Fibroblast of peridontal ligament (primary cell): ENCODE results near the gene OSBP2.

Experiments
- DNase-seq: peaks from one replicate; pipeline ENCODE4 v3.0.0-alpha.2; 2010; ENCODE audit errors: extremely low read depth

Gene OSBP2, protein sequence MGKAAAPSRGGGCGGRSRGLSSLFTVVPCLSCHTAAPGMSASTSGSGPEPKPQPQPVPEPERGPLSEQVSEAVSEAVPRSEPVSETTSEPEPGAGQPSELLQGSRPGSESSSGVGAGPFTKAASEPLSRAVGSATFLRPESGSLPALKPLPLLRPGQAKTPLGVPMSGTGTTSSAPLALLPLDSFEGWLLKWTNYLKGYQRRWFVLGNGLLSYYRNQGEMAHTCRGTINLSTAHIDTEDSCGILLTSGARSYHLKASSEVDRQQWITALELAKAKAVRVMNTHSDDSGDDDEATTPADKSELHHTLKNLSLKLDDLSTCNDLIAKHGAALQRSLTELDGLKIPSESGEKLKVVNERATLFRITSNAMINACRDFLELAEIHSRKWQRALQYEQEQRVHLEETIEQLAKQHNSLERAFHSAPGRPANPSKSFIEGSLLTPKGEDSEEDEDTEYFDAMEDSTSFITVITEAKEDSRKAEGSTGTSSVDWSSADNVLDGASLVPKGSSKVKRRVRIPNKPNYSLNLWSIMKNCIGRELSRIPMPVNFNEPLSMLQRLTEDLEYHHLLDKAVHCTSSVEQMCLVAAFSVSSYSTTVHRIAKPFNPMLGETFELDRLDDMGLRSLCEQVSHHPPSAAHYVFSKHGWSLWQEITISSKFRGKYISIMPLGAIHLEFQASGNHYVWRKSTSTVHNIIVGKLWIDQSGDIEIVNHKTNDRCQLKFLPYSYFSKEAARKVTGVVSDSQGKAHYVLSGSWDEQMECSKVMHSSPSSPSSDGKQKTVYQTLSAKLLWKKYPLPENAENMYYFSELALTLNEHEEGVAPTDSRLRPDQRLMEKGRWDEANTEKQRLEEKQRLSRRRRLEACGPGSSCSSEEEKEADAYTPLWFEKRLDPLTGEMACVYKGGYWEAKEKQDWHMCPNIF

DNA sequence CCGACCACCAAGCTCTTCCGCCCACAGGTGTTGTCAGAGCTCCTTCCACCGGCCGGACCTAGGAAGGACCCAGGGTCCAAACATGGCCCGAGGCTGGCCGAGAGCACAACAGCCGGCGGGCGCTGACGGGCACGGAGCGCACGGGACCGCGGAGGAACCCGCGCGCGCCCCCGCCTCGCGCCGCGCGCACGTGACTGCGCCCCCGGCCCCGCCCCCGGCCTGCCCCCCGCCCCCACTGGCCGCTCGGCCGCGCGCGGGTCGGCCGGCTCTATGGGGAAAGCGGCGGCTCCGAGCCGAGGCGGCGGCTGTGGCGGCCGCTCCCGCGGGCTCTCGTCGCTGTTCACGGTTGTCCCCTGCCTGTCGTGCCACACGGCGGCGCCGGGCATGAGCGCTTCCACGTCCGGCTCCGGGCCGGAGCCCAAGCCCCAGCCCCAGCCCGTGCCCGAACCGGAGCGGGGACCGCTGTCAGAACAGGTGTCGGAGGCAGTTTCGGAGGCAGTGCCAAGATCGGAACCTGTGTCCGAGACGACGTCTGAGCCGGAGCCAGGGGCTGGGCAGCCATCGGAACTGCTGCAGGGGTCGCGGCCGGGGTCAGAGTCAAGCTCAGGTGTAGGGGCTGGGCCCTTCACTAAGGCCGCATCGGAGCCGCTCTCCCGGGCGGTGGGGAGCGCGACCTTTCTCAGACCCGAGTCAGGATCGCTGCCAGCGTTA lies at the start of gene OSBP2:
TSS of gene OSBP2 (plus strand) at position 235 of the 711 bp plus-strand sequence. CDS start at position 271, 36 bp downstream.
- DNase-seq = no peak

DNA sequence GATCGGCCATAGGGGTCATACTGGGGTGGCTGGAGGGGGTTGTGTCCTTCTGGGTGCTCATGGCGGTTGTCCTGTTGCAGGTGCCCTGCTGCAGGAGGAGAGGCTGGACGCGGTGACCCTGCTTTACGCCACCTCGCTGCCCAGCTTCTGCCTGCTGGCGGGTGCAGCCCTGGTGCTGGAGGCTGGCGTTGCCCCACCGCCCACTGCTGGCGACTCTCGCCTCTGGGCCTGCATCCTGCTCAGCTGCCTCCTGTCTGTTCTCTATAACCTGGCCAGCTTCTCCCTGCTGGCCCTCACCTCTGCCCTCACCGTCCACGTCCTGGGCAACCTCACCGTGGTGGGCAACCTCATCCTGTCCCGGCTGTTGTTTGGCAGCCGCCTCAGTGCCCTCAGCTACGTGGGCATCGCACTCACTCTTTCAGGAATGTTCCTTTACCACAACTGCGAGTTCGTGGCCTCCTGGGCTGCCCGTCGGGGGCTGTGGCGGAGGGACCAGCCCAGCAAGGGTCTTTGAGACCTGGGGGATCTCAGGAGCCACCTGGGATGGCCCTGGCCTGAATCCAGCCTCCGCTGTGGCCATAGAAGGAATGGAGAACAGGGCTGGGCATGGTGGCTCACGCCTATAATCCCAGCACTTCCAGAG lies 48.0 kb upstream of the OSBP2 start:
- no peak for DNase-seq

DNA sequence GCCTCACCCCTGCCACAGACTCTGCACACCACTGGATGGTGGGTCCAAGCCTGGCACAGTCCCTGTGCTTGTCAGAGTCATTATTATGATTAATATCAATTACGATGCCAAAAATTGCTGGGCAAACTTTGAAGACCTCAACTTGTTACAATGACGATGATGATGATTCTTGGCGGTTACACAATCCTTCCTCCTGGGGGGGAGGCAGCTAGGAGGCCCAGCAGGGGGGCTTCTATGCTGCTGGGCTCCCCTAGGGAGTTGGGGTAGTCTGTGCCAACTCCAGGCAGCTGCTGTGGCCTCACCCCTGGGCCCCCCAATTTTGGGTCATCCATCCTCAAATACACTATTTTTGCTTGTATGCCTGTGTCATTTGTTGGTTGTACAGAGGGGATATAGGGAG lies 47.1 kb upstream of the OSBP2 start:
- no peak for DNase-seq

DNA sequence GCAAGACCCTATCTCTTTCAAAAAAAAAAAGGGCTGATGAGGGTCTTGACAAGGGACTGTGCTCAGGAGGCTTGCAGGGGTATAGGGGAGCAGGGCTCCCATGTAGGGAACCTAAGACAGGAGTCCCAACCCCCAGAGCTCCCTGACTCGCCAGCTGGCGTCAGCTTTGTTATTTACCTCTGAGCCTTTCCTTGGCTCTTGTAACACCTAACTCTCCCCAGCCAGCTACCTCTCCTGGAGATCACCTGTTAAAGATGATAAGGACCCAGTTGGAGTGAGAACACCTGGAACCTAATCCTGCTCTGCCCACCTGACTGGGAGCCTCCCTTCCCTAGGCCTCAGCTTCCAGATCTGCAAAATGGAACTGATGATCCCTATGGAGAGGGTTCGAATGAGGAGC lies 45.8 kb upstream of the OSBP2 start:
- DNase-seq = no peak

DNA sequence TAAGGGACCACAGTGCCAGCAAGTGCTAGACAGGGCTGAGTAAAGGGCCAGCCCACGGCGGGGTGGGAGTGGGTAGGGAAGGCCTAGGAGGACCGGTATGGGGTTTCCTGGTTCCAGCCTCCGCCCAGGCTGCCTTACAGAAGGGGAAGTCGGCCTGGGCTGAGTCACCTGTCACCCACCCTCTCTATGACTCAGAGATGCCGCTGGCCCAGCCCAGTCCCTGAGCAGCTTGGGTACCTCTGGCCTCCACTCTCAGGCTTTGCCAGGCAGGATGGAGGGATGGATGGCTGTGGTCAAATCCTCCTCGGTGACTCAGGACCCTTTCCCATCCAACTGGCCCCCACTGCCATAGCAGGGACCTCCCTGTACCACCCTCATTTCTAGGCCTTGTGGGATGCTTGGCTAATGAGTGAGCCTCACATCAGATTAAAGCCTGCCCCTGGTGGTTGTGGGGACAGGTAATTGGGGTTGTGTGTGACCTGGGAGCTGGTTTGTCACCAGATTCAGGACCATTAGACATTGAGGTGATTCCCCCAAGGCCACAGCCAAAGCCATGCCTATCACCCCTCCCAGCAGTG lies 45.2 kb upstream of the OSBP2 start:
- peak; percentile 64 for DNase-seq

DNA sequence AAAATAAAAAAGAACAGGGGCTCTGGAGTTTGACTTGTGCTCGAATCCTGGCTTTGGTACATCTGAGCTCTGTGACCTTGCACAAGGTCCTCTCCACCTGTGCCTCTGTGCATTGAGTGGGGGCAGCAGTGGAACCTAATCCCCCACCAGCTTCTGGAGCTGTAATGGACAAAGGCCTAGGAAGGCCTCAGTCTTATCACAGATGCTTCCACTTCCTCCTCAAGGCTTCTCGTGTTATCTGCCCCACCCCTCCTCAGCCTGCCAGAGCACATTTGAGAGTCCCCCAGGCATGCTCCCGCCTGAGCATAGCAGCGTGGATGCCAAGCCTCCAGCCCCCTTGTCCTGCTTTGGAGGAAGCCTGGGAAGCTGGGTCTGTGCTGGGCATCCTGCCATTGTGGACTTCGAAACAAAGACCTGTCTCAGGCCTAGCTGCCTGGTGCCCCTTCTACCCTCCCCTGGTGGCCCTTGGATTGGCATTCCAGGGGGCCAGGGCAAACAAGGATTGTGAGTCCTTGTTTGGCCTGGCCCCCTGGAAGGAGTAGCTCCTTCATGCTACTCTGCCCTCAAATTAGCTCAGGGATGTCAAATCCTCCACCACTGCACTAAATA lies 44.1 kb upstream of the OSBP2 start:
- DNase-seq = no peak

DNA sequence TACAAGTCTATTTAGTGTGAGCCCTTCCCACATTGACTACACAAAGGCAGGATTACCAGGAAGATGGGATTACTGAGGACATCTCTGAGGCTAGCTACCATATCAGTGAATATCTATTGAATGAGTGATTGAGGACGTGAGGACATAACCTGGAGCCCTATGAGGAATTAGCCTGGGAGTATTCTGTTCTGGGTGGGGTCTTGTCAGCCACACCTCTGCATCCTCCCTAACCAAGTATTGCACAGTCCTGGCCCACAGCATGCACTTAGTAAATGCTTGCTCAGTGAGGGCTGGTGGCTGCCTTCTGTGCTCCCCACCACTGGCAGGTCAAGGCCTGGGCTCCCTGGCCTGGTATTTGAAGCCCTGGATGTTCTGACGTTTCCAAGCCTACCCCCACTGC lies 41.8 kb upstream of the OSBP2 start:
- DNase-seq = no peak

DNA sequence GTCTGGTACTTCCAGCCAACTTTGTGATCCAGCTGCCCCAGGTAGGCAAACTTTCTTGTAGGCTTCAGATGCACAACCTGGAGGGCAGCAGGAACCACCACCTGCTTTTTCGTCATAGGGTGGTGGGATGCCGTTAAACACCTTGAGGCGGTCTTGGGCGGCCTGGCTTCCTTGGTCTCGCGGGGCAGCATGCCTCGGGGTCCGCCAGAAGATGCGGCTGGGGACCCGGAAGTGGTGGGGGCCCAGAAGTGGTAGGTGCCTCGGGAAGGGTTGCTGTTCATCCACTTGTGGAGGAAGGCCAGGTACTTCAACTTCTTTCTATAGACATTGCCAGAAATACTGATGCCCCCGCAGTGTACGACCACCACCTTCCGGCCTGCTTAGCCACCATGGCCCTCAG lies 40.3 kb upstream of the OSBP2 start:
- DNase-seq = no peak

DNA sequence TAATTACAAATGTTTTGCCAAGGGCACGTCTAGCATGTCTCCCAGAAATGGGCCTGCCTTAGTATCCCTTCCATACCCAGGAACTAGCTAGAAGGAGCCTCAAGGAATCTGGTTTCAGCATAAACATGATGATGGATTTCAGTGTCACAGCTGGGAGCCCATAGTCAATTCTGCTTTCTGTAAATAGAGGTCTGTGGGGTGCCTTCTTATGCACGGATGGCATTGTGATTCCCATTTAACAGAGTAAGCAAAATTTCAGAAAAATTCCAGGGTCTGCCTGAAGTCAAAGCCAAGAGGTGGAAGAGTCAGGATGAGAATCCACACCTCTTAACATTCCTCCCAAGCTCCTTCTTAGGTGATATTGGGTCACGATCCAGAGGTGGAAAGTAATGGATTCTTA lies 39.1 kb upstream of the OSBP2 start:
- DNase-seq = no peak

DNA sequence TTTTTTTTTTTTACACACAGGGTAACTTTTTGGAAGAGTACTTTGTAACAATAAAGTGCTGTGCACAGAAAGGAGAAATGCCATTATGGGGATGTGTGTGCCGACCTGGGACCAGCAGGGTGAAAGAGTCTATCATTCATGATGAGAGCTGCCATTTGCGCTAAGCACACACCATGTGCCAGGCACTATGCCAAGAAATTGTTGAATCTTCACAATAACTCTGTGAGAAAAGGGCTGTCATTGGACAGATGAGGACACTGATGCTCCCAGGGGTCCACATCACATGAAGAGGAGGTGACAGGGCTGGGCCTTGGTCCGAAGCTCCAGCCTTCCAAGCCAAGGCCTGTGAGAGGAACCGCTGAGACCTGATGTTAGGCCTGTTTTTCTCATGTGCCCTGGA lies 32.6 kb upstream of the OSBP2 start:
- no peak for DNase-seq

DNA sequence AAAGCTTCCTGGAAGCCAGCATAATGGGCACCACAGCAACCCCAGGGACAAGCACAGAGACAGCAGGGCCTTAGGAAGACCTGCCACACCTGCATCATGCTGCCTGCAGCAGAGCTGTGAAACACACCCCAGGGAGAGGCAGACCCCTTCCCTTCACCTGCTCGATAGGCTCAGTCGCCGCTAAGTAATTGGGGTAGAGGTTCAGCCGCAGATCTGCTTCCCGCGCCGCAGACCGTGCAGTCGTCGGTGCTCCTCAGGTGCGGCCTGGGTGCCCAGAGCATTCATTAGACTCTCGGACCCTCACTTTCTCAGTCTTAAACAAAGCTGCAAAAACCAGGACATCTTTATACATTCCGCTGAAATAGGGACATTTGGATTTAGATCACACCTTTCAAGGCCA lies 29.9 kb upstream of the OSBP2 start:
- DNase-seq = no peak

DNA sequence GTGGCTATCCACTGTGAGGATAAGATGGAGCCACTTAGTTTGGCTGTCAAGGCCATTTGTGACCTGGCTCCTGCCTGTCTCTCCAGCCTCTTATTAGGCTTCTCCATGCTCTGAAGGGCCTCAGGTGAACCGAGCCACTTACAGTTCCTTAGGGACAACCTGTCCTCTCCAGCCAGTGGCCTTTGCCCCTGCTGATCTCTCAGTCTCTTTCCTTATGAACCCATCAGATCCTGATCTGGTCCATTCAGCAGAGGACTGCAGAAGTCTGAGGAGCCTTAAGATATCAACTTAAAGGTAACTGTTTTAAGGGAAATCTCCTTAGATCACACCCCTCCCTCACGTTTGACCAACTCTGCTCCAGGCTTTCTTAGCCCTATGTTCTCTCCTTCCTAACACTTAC lies 29.4 kb upstream of the OSBP2 start:
- DNase-seq = no peak

DNA sequence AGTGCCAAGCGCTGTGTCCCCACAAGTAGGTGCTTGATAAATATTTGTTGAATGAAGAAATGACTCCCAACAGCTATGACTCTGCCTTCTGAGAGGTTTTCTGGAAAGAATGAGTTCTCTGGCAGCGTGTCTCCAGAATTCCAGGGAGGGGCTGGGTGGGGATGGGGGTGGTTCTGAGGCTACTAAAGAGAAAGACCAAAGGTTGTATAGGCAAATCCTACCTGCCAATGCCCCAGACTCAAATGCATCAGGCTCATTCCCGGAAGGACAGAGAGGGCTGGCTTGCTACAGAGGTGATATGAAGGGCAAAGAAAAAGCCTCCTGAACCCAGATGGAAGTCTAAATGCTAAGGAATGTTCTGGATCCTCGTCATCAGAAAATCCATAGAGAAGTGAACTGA lies 28.9 kb upstream of the OSBP2 start:
- no peak for DNase-seq

DNA sequence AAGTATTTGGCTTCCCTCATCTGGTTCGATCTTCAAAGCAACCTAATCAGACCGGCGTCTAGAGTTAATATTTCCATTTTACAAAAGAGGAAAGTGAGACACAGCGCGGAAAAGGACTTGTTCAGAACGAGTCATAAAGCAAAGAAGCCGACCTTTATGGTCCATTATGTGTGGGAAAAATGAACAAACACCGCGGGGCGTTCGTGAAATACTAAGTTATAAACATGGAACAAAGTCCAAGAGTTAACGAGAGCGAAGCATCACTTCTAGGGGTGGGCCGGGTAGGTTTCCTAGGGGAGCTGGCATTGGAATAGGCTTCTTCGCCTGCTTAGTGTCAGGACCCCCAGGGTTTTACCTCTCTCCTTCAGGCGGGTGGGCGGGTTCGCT lies 27.6 kb upstream of the OSBP2 start:
- peak; percentile 23 for DNase-seq

DNA sequence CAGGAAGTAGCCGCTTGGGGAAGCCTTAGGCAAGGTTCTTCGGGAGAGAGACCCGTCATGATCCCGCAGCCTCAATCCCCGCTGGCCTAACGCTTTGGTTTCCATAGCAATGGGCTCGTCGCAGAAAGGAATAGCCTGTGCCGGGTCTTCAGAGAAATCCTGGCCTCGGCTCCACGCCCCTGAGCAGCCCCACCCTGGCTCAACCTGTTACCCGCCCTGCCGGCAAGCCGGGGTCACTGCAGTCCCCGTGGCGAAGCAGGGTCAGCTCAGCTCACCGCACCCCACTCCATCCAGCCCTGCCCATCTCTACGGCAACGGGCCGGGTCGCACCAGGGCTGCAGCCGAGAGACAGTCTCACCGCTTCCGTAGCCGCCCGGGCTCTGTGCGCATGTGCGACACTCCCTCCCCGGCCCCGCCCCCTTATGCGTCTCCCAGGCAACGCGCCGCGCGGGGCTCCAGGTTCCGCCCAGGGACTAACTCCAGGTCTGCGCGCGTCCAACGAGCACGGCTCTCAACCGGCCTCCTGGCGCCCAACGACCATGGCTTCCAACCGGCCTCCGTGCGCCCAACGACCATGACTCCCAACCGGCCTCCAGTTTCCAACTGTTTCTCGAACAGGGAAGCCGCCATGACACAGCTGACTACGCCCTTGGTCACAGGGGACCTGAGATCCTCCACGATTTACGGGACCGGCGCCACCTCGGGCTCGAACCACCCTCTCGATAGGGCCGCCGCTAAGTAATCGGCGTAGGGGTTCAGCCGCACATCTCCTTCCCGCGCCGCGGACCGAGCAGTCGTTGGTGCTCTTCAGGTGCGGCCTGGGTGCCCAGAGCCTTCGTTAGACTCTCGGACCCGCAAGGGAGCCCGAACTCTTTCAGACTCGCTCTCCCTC lies 26.9 kb upstream of the OSBP2 start, which contains the start of gene DUSP18:
TSS of gene DUSP18 (minus strand) at position 382 of the 892 bp plus-strand sequence. CDS start 3,872 bp downstream, outside the sequence.
- peak; percentile 85 for DNase-seq

DNA sequence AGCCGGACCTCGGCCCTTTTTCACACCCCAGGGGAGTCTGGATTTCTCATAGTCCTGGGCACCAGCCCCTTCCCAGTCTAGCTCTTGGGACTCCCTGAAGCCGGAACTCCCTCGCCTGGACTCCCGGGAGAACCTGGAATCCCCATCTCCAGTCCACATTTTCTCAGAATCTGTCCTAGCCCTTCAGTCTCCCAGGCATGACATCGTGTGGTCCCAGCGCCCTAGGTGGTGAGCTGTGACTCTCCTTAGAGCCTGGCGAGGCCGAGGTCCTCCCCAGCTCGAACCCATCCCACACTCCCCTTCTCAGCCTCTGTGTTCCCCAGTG lies 26.3 kb upstream of the OSBP2 start:
- DNase-seq = no peak

DNA sequence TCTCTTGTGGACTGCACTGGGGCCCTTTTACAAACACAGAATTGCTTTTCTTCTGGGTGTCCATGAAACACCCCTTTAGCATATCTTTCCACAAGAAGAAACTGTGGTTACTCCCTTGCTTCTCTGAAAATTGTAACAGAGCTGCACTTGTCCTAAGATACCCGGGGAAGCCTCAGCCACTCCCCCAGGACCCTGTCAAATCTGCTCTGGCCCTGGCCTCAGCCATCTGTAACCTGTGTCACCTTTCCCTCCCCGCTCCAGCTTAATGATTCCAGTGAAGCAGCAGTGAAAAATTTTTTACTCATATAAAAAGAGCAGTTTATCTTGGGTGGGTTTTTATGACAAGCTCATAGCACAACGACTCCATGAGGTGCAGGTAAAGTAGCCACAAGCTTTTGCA lies 23.6 kb upstream of the OSBP2 start:
- no peak for DNase-seq

DNA sequence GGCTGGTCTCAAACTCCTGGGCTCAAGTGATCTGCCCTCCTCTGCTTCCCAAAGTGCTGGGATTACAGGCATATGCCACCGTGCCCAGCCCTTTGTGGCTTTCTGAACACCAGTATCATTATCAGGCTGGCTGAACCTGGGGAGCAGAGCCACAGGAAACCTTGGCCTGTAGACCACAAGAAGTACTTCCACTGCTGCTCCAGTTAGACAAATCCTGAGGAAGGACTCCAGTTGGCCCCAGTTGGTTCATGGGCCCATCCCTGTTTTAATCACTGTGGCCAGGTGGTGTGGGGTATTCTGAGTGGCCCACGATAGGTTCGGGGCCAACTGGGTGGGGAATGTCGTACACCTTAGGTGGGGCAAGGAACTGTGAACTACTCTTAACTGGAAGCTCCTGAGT lies 21.5 kb upstream of the OSBP2 start:
- DNase-seq = no peak

DNA sequence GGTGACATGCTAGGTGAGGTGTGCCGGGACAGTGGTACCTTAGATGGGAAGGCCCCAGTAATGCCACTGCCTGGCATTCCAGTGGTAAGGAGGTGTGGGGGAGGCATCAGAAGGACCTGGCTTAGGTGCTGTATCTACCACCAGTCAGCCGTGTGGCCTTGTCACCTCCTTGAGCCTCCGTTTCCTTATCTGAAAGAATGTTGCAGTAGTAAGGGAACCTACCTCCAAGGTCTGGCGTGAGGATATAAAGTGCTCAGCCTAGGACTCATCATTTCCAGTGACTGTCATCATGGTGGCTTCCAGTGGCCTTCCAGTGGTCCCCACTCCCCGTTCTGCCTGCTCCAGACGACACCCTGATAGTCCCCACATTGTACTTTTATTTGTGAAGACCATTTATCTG lies 20.2 kb upstream of the OSBP2 start:
- DNase-seq = no peak

DNA sequence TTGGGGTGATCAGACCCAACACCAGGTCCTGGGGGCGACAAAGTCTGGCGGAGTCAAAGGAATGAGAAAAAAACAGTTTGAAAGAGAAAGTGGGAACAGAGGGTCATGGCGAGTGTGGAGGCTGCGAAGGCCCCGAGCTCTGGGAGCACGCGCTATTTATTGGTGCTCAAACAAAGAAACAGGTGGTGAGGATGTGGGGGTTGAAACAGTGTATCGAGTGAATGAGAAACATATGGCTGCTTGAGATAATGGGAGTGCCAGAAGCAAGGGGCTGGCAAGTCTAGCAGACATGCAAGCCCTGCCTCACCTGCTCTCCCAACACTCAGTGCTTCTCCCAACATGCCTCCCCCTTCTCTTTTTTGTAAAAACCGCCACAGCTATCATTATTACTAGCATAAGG lies 19.2 kb upstream of the OSBP2 start:
- no peak for DNase-seq
